Central memory CD8-positive, alpha-beta T cell (primary cell): ENCODE data around the gene TMEM209.

Experiments used
- ATAC-seq: fragments of 150-1000 bp; cut with Tn5 transposase; replicated peaks from 2 replicates; pipeline ENCODE4 v1.10.0; 2022; ENCODE audit warnings: mild to moderate bottlenecking, moderate FRiP score, moderate number of reproducible peaks; ENCODE audit not compliant: poor library complexity, severe bottlenecking; ENCODE audit errors: extremely low read depth
- DNase-seq, 2 donors: peaks; one replicate each; pipeline ENCODE4 v3.0.0; 2021; ENCODE audit warnings: low spot score in 2 of 2
- H3K27ac Mint-ChIP-seq: one replicate; pipeline ENCODE4 v1.8.0; 2022; ENCODE audit warnings: low read depth, mild to moderate bottlenecking, moderate library complexity, mixed read lengths
- H3K27me3 Mint-ChIP-seq: one replicate; pipeline ENCODE4 v1.8.0; 2022; ENCODE audit warnings: mixed read lengths
- H3K36me3 Mint-ChIP-seq: one replicate; pipeline ENCODE4 v1.8.0; 2022; ENCODE audit warnings: mild to moderate bottlenecking, moderate library complexity, mixed read lengths; ENCODE audit not compliant: insufficient read depth
- H3K4me1 Mint-ChIP-seq: one replicate; pipeline ENCODE4 v1.8.0; 2022; ENCODE audit warnings: mixed read lengths
- H3K4me3 Mint-ChIP-seq: one replicate; pipeline ENCODE4 v1.8.0; 2022; ENCODE audit warnings: mild to moderate bottlenecking, moderate library complexity, mixed read lengths
- H3K9me3 Mint-ChIP-seq: one replicate; pipeline ENCODE4 v1.8.0; 2022; ENCODE audit warnings: mixed read lengths

TMEM209 gene

GRCh38 chr7:130181263-130181605 lies 24.0 kb downstream of the TMEM209 start:
- Mint-ChIP-seq H3K27me3 (no peaks in the 10 kb centered on the region), H3K4me1 (peaks cover 6% of the 10 kb centered on the region), H3K9me3 (no peaks in the 10 kb centered on the region), H3K36me3 (peaks cover 45% of the 10 kb centered on the region), H3K27ac (no peak overlapping the region), H3K4me3 (no peak overlapping the region)
- DNase-seq (no peak), ATAC-seq (no peak)

- Mint-ChIP-seq H3K27me3 (no peaks in the 10 kb centered on the region), H3K4me1 (peaks cover 6% of the 10 kb centered on the region), H3K27ac (peak overlapping the region; percentile 74), H3K4me3 (no peak overlapping the region), H3K9me3 (no peaks in the 10 kb centered on the region), H3K36me3 (peaks cover 45% of the 10 kb centered on the region)
- no peak for ATAC-seq
- DNase-seq: no peak
Measured at GRCh38 chr7:130180571-130181262, 24.5 kb downstream of the TMEM209 start.

- peaks cover 48% of the 10 kb centered on the region for H3K36me3 Mint-ChIP-seq
- no peak overlapping the region for H3K4me3 Mint-ChIP-seq
- H3K9me3 Mint-ChIP-seq: no peaks in the 10 kb centered on the region
- ATAC-seq (no peak), DNase-seq (no peak)
- H3K27ac Mint-ChIP-seq: no peak overlapping the region
- H3K27me3 Mint-ChIP-seq: no peaks in the 10 kb centered on the region
- H3K4me1 Mint-ChIP-seq: peaks cover 6% of the 10 kb centered on the region
Measured at GRCh38 chr7:130179631-130180030, 25.6 kb downstream of the TMEM209 start.

GRCh38 chr7:130178251-130178650 lies 27.0 kb downstream of the TMEM209 start:
- Mint-ChIP-seq H3K36me3 (peaks cover 52% of the 10 kb centered on the region), H3K27me3 (no peaks in the 10 kb centered on the region), H3K4me3 (no peak overlapping the region), H3K4me1 (peaks cover 6% of the 10 kb centered on the region), H3K9me3 (no peaks in the 10 kb centered on the region), H3K27ac (no peak overlapping the region)
- DNase-seq (no peak), ATAC-seq (no peak)

- no peaks in the 10 kb centered on the region for H3K4me1 Mint-ChIP-seq
- ATAC-seq: no peak
- H3K36me3 Mint-ChIP-seq: peaks cover 56% of the 10 kb centered on the region
- H3K27me3 Mint-ChIP-seq: no peaks in the 10 kb centered on the region
- H3K27ac Mint-ChIP-seq: no peak overlapping the region
- H3K4me3 Mint-ChIP-seq: no peak overlapping the region
- DNase-seq: no peak
- H3K9me3 Mint-ChIP-seq: no peaks in the 10 kb centered on the region
Measured at GRCh38 chr7:130174237-130174959, 30.8 kb downstream of the TMEM209 start.

- no peak overlapping the region for H3K4me3 Mint-ChIP-seq
- H3K36me3 Mint-ChIP-seq: peaks cover 39% of the 10 kb centered on the region
- no peak overlapping the region for H3K27ac Mint-ChIP-seq
- H3K9me3 Mint-ChIP-seq: no peaks in the 10 kb centered on the region
- H3K27me3 Mint-ChIP-seq: no peaks in the 10 kb centered on the region
- DNase-seq: no peak
- no peak for ATAC-seq
- no peaks in the 10 kb centered on the region for H3K4me1 Mint-ChIP-seq
Measured at GRCh38 chr7:130162196-130162595, 43.0 kb downstream of the TMEM209 start.

- Mint-ChIP-seq H3K27ac (no peak overlapping the region), H3K4me1 (no peaks in the 10 kb centered on the region), H3K36me3 (peaks cover 29% of the 10 kb centered on the region), H3K27me3 (no peaks in the 10 kb centered on the region), H3K4me3 (no peak overlapping the region), H3K9me3 (no peaks in the 10 kb centered on the region)
- no peak for DNase-seq
- ATAC-seq: no peak
Measured at GRCh38 chr7:130160455-130160854, 44.8 kb downstream of the TMEM209 start.

- ATAC-seq: no peak
- DNase-seq: no peak
- H3K36me3 Mint-ChIP-seq: peaks cover 26% of the 10 kb centered on the region
- H3K4me3 Mint-ChIP-seq: no peak overlapping the region
- no peak overlapping the region for H3K27ac Mint-ChIP-seq
- no peaks in the 10 kb centered on the region for H3K4me1 Mint-ChIP-seq
- no peaks in the 10 kb centered on the region for H3K27me3 Mint-ChIP-seq
- no peaks in the 10 kb centered on the region for H3K9me3 Mint-ChIP-seq
Measured at GRCh38 chr7:130160023-130160422, 45.2 kb downstream of the TMEM209 start.

GRCh38 chr7:130157700-130158099 lies 47.5 kb downstream of the TMEM209 start:
- Mint-ChIP-seq H3K9me3 (no peaks in the 10 kb centered on the region), H3K27me3 (no peaks in the 10 kb centered on the region), H3K27ac (no peak overlapping the region), H3K36me3 (peaks cover 17% of the 10 kb centered on the region), H3K4me1 (no peaks in the 10 kb centered on the region), H3K4me3 (no peak overlapping the region)
- no peak for DNase-seq
- ATAC-seq: no peak

GRCh38 chr7:130156140-130156539 lies 49.1 kb downstream of the TMEM209 start:
- Mint-ChIP-seq H3K27ac (no peak overlapping the region), H3K36me3 (peaks cover 13% of the 10 kb centered on the region), H3K27me3 (no peaks in the 10 kb centered on the region), H3K4me3 (no peak overlapping the region), H3K9me3 (no peaks in the 10 kb centered on the region), H3K4me1 (no peaks in the 10 kb centered on the region)
- no peak for DNase-seq
- no peak for ATAC-seq

- Mint-ChIP-seq H3K4me1 (no peaks in the 10 kb centered on the region), H3K27me3 (no peaks in the 10 kb centered on the region), H3K27ac (no peak overlapping the region), H3K9me3 (no peaks in the 10 kb centered on the region), H3K36me3 (peaks cover 12% of the 10 kb centered on the region), H3K4me3 (no peak overlapping the region)
- DNase-seq (no peak), ATAC-seq (no peak)
Measured at GRCh38 chr7:130154501-130155317, 50.5 kb downstream of the TMEM209 start.

- no peak for ATAC-seq
- no peaks in the 10 kb centered on the region for H3K27me3 Mint-ChIP-seq
- no peaks in the 10 kb centered on the region for H3K9me3 Mint-ChIP-seq
- DNase-seq: no peak
- no peaks in the 10 kb centered on the region for H3K4me1 Mint-ChIP-seq
- H3K36me3 Mint-ChIP-seq: peaks cover 11% of the 10 kb centered on the region
- no peak overlapping the region for H3K27ac Mint-ChIP-seq
- H3K4me3 Mint-ChIP-seq: no peak overlapping the region
Measured at GRCh38 chr7:130154131-130154500, 51.1 kb downstream of the TMEM209 start.
